Gastrocnemius medialis (tissue), 4 donors: Measurements from ENCODE around the gene ISG20L2.

Experiments
- CTCF ChIP-seq, 5 experiments: fragments of 450-650 bp in 3 of 5; fragments of 200-600 bp in 2 of 5; sonication (generic) in 2 of 5; IDR thresholded peaks in 4 of 5; conservative IDR thresholded peaks in 1 of 5; 1 replicate in 4 of 5; 2 replicates in 1 of 5; pipeline ENCODE4 v1.5.1; 2016 to 2019; ENCODE audit warnings: antibody characterized with exemption in 5 of 5, mild to moderate bottlenecking in 3 of 5, moderate library complexity in 3 of 5
- POLR2A ChIP-seq, 2 donors: fragments of 450-650 bp; IDR thresholded peaks; one replicate each; pipeline ENCODE4 v1.6.1; 2017; ENCODE audit warnings: antibody characterized with exemption in 2 of 2, mild to moderate bottlenecking in 2 of 2, moderate library complexity in 2 of 2

- no peak for TF ChIP-seq POLR2A (IDR thresholded peaks at IDR 0.05)
- TF ChIP-seq CTCF (IDR thresholded peaks at IDR 0.05 in 4 of 5, conservative IDR thresholded peaks at IDR 0.05 in 1 of 5) = peak; percentile 92 to 95 (median 93)
Observed at GRCh38 chr1:156689035-156689952, 39.3 kb downstream of the ISG20L2 start.
